ENCODE results near the gene OPHN1.
"Not testable (repeated sequence)": the region's sequence is repeated elsewhere in the genome, so short reads cannot be mapped to it uniquely, and the experiment has no call there.

OPHN1 gene

DNA sequence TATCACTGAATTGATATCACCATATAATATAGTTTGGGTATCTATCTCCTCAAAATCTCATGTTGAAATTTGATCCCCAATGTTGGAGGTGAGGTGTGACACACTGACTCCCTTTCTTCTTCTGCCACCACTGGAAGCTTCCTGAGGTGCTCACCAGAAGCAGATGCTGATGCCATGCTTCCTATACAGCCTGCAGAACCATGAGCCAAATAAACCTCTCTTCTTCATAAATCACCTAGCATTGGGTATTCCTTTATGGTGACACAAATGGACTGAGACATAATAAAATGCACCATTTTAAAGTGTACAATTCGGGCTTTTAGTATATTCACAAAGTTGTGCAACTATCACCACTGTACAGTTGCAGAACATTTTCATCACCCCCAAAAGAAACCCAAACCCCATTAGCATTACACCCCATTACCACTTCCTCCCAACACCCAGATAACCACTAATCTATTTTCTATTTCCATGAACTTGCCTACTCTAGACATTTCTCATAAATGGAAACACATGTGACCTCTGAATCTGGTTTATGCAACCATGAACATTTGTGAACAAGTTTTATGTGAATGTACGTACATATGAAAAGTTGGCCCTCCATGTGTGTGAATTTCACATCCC, 148.9 kb downstream of the OPHN1 start:
- H3K4me2 ChIP-seq (ENCODE audit: low read depth, low read length) = no peak overlapping the region
- no peaks in the 10 kb centered on the region for H3F3A ChIP-seq (ENCODE audit: insufficient read depth, low read length)

DNA sequence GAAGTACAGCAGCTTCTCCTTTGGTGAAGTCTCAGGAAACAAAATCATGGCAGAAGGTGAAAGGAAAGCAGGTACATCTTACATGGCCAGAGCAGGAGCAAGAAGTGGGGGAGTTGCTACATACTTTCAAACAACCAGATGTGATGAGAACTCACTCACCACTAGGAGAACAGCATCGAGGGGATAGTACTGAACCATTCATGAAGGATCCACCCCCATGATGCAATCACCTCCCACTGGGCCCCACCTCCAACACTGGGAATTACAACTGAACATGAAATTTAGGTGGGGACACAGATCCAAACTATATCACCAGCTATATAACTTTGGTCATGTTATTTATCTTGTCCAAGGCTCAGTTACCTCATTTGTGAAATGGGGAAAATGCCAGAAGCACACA, 159.4 kb downstream of the OPHN1 start:
- Histone ChIP-seq H2AFZ (ENCODE audit: low read length) (no peak overlapping the region), H3K9me3 (replicated peaks; ENCODE audit: insufficient read depth, low read length) (no peaks in the 10 kb centered on the region), H3F3A (ENCODE audit: insufficient read depth, low read length) (no peaks in the 10 kb centered on the region), H3K4me3 (ENCODE audit: low read length) (no peak overlapping the region), H3K4me1 (ENCODE audit: low read length) (no peaks in the 10 kb centered on the region), H3K27ac (ENCODE audit: low read length) (no peak overlapping the region), H3K9ac (ENCODE audit: low read length) (no peak overlapping the region), H3K36me3 (replicated peaks; ENCODE audit: insufficient read depth, low read length) (no peaks in the 10 kb centered on the region), H3K9me2 (replicated peaks; ENCODE audit: insufficient read depth, low read length) (no peaks in the 10 kb centered on the region), H3K4me2 (ENCODE audit: low read depth, low read length) (no peak overlapping the region), H4K20me1 (ENCODE audit: insufficient read depth, low read length) (no peaks in the 10 kb centered on the region), H3K79me2 (ENCODE audit: low read length) (no peaks in the 10 kb centered on the region), H3K27me3 (replicated peaks; ENCODE audit: insufficient read depth, low read length) (no peaks in the 10 kb centered on the region)
- TF ChIP-seq, protein P1, sequence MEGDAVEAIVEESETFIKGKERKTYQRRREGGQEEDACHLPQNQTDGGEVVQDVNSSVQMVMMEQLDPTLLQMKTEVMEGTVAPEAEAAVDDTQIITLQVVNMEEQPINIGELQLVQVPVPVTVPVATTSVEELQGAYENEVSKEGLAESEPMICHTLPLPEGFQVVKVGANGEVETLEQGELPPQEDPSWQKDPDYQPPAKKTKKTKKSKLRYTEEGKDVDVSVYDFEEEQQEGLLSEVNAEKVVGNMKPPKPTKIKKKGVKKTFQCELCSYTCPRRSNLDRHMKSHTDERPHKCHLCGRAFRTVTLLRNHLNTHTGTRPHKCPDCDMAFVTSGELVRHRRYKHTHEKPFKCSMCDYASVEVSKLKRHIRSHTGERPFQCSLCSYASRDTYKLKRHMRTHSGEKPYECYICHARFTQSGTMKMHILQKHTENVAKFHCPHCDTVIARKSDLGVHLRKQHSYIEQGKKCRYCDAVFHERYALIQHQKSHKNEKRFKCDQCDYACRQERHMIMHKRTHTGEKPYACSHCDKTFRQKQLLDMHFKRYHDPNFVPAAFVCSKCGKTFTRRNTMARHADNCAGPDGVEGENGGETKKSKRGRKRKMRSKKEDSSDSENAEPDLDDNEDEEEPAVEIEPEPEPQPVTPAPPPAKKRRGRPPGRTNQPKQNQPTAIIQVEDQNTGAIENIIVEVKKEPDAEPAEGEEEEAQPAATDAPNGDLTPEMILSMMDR (IDR thresholded peaks at IDR 0.05; ENCODE audit: low read length) = no peak
- TF ChIP-seq EZH2 (optimal IDR thresholded peaks at IDR 0.05; ENCODE audit: low read depth, low read length) (no peak), EZH2phosphoT487 (IDR thresholded peaks at IDR 0.05; ENCODE audit: low read length) (no peak)
- no peak for DNase-seq

More for the DNA sequence above, 148.9 kb downstream of the OPHN1 start:
- H3K79me2 ChIP-seq (ENCODE audit: low read length) = no peaks in the 10 kb centered on the region
- H3K9ac ChIP-seq (ENCODE audit: low read length) = no peak overlapping the region
- TF ChIP-seq EZH2 (optimal IDR thresholded peaks at IDR 0.05; ENCODE audit: low read depth, low read length) (no peak), EZH2phosphoT487 (IDR thresholded peaks at IDR 0.05; ENCODE audit: low read length) (no peak)
- TF ChIP-seq, protein P1 (IDR thresholded peaks at IDR 0.05; ENCODE audit: low read length) = no peak
- no peaks in the 10 kb centered on the region for H3K9me3 ChIP-seq (replicated peaks; ENCODE audit: insufficient read depth, low read length)
- H3K27ac ChIP-seq (ENCODE audit: low read length) = no peak overlapping the region
- no peaks in the 10 kb centered on the region for H3K4me1 ChIP-seq (ENCODE audit: low read length)
- no peak overlapping the region for H2AFZ ChIP-seq (ENCODE audit: low read length)
- H3K4me3 ChIP-seq (ENCODE audit: low read length) = no peak overlapping the region
- no peaks in the 10 kb centered on the region for H4K20me1 ChIP-seq (ENCODE audit: insufficient read depth, low read length)
- H3K9me2 ChIP-seq (replicated peaks; ENCODE audit: insufficient read depth, low read length) = no peaks in the 10 kb centered on the region
- no peaks in the 10 kb centered on the region for H3K36me3 ChIP-seq (replicated peaks; ENCODE audit: insufficient read depth, low read length)
- no peak for DNase-seq
- H3K27me3 ChIP-seq (replicated peaks; ENCODE audit: insufficient read depth, low read length) = no peaks in the 10 kb centered on the region

DNA sequence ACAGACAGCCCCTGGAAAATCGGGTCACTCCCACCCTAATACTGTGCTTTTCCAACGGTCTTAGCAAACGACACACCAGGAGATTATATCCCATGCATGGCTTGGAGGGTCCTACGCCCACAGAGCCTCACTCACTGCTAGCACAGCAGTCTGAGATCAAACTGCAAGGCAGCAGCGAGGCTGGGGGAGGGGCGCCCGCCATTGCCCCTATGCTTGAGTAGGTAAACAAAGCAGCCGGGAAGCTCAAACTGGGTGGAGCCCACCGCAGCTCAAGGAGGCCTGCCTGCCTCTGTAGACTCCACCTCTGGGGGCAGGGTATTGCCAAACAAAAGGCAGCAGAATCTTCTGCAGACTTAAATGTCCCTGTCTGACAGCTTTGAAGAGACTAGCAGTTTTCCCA, 168.5 kb downstream of the OPHN1 start:
- not testable (repeated sequence) for H3K4me1 ChIP-seq (ENCODE audit: low read length); H3K9me3 ChIP-seq (replicated peaks; ENCODE audit: insufficient read depth, low read length); H3K36me3 ChIP-seq (replicated peaks; ENCODE audit: insufficient read depth, low read length); H3K9me2 ChIP-seq (replicated peaks; ENCODE audit: insufficient read depth, low read length); H2AFZ ChIP-seq (ENCODE audit: low read length); H3K4me3 ChIP-seq (ENCODE audit: low read length); H4K20me1 ChIP-seq (ENCODE audit: insufficient read depth, low read length); DNase-seq; H3K27me3 ChIP-seq (replicated peaks; ENCODE audit: insufficient read depth, low read length); H3F3A ChIP-seq (ENCODE audit: insufficient read depth, low read length); H3K4me2 ChIP-seq (ENCODE audit: low read depth, low read length); H3K9ac ChIP-seq (ENCODE audit: low read length); H3K79me2 ChIP-seq (ENCODE audit: low read length); H3K27ac ChIP-seq (ENCODE audit: low read length)

DNA sequence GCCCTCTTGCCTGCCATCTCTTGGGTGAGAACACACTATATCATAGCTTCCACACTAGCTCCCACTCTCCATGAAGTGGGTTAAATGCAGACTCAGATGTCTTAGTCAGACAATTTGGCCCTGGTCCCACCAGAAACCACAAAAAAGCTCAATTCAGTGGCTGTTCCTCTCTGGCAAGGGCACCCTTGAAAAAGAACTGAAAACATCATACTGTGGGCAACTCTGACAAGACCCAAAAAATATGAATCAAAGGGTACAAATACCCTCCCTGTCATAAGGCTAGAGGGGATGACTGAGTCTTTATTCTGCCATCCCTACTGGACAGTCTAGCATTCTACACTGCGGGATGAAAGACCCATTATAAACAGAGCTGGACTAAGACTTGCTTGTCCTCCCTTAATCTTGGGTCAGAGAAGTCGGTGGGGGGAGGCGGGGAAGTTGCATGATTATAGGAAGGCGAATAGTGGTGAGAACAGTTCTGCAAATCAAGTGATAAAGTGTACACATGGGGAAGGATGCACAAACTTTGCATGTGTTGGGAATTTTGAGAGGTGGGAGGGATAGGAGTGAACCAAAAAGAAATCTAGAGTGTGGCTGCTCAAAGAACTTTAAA, 172.1 kb downstream of the OPHN1 start:
- Histone ChIP-seq H3F3A (ENCODE audit: insufficient read depth, low read length) (no peaks in the 10 kb centered on the region), H3K4me1 (ENCODE audit: low read length) (no peaks in the 10 kb centered on the region), H3K27me3 (replicated peaks; ENCODE audit: insufficient read depth, low read length) (no peaks in the 10 kb centered on the region), H3K27ac (ENCODE audit: low read length) (no peak overlapping the region), H2AFZ (ENCODE audit: low read length) (no peak overlapping the region), H3K36me3 (replicated peaks; ENCODE audit: insufficient read depth, low read length) (no peaks in the 10 kb centered on the region), H3K4me3 (ENCODE audit: low read length) (no peak overlapping the region), H3K9ac (ENCODE audit: low read length) (no peak overlapping the region), H3K9me2 (replicated peaks; ENCODE audit: insufficient read depth, low read length) (no peaks in the 10 kb centered on the region), H3K79me2 (ENCODE audit: low read length) (no peaks in the 10 kb centered on the region), H3K4me2 (ENCODE audit: low read depth, low read length) (no peak overlapping the region), H3K9me3 (replicated peaks; ENCODE audit: insufficient read depth, low read length) (no peaks in the 10 kb centered on the region), H4K20me1 (ENCODE audit: insufficient read depth, low read length) (no peaks in the 10 kb centered on the region)
- no peak for DNase-seq
- TF ChIP-seq EZH2phosphoT487 (IDR thresholded peaks at IDR 0.05; ENCODE audit: low read length) (no peak), EZH2 (optimal IDR thresholded peaks at IDR 0.05; ENCODE audit: low read depth, low read length) (no peak)
- TF ChIP-seq, protein P1 (IDR thresholded peaks at IDR 0.05; ENCODE audit: low read length) = no peak

All from MM.1S (cell line).